Fibroblast of lung (primary cell): ENCODE results near the gene TENM3. TPM values are rescaled to one million over a fixed set of nuclear protein-coding genes. Genes with fewer than 3 reads are reported as not detected.

ENCODE experiments used
- DNase-seq, 2 donors: peaks; one replicate each; pipeline versions ENCODE4 v3.0.0 to v3.0.0-alpha.2; 2010; ENCODE audit warnings: low read depth in 2 of 2
- H2AFZ ChIP-seq: 2 replicates; pipeline ENCODE4 v1.5.1; 2012; ENCODE audit warnings: low read length, control low read depth, inconsistent platforms
- H3K27ac ChIP-seq: 2 replicates; pipeline ENCODE4 v1.5.1; 2011; ENCODE audit warnings: low read length, control low read depth; ENCODE audit not compliant: insufficient read depth
- H3K27me3 ChIP-seq: 2 replicates; pipeline ENCODE4 v1.5.1; 2011; ENCODE audit warnings: mild to moderate bottlenecking, low read length; ENCODE audit not compliant: control insufficient read depth, insufficient read depth
- H3K36me3 ChIP-seq: 2 replicates; pipeline ENCODE4 v1.5.1; 2011; ENCODE audit warnings: low read length; ENCODE audit not compliant: control insufficient read depth, insufficient read depth
- H3K4me1 ChIP-seq: 2 replicates; pipeline ENCODE4 v1.5.1; 2011; ENCODE audit warnings: low read length; ENCODE audit not compliant: control insufficient read depth, insufficient read depth; ENCODE audit errors: extremely low read depth
- H3K4me2 ChIP-seq: 2 replicates; pipeline ENCODE4 v1.5.1; 2011; ENCODE audit warnings: low read length, control low read depth; ENCODE audit not compliant: insufficient read depth; ENCODE audit errors: extremely low read depth
- H3K4me3 ChIP-seq, 4 experiments: fragments of 200-600 bp in 1 of 4; sonication (generic) in 1 of 4; replicated peaks in 1 of 4; 2 replicates each; pipeline ENCODE4 v1.5.1; 2011 to 2016; ENCODE audit warnings: low read length in 4 of 4, low read depth in 3 of 4, mild to moderate bottlenecking in 3 of 4, control low read depth in 2 of 4, inconsistent platforms in 1 of 4, mixed read lengths in 1 of 4; ENCODE audit not compliant: insufficient read depth in 1 of 4; ENCODE audit errors: control extremely low read depth in 1 of 4
- H3K79me2 ChIP-seq: 2 replicates; pipeline ENCODE4 v1.5.1; 2012; ENCODE audit warnings: mild to moderate bottlenecking, low read length, inconsistent platforms; ENCODE audit not compliant: control insufficient read depth, insufficient read depth
- H3K9ac ChIP-seq: 2 replicates; pipeline ENCODE4 v1.5.1; 2011; ENCODE audit warnings: mild to moderate bottlenecking, low read length, control low read depth; ENCODE audit not compliant: insufficient read depth
- H3K9me3 ChIP-seq: 2 replicates; pipeline ENCODE4 v1.5.1; 2012; ENCODE audit warnings: low read depth, low read length; ENCODE audit not compliant: control insufficient read depth, insufficient read depth
- H4K20me1 ChIP-seq: 2 replicates; pipeline ENCODE4 v1.5.1; 2011; ENCODE audit warnings: low read length; ENCODE audit not compliant: control insufficient read depth, insufficient read depth; ENCODE audit errors: extremely low read depth
- EZH2 ChIP-seq: IDR thresholded peaks from 2 replicates; pipeline ENCODE4 v1.5.1; 2012; ENCODE audit warnings: low read length, control low read depth, mild to moderate bottlenecking; ENCODE audit errors: missing control alignments
- polyA plus RNA-seq, 2 donors: library from polyadenylated mRNA; depleted of rRNA in 1 of 2; stranded (reverse) in 1 of 2; unstranded in 1 of 2; fragments of >200 nt; gene quantifications; 2 replicates each; pipeline ENCODE4 v1.2.1, GENCODE V29; 2011 to 2012; ENCODE audit warnings: missing spikeins in 1 of 2
- total RNA-seq: library from RNA; depleted of rRNA; stranded (reverse); fragments of >200 nt; gene quantifications from 2 replicates; pipeline ENCODE4 v1.2.1, GENCODE V29; 2014
- TF ChIP-seq, protein P1 (sequence below), 2 donors: IDR thresholded peaks in 1 of 2; conservative IDR thresholded peaks in 1 of 2; 1 replicate in 1 of 2; 2 replicates in 1 of 2; pipeline ENCODE4 v1.5.1; 2011 to 2012; ENCODE audit warnings: low read length in 2 of 2, control low read depth in 1 of 2, inconsistent platforms in 1 of 2, low read depth in 1 of 2, mild to moderate bottlenecking in 1 of 2

TENM3 gene
- total and polyA plus RNA-seq, 2 donors (not counting 1 experiment from before 2014, with no cell fraction given): 2.7 to 3.6 TPM

DNA sequence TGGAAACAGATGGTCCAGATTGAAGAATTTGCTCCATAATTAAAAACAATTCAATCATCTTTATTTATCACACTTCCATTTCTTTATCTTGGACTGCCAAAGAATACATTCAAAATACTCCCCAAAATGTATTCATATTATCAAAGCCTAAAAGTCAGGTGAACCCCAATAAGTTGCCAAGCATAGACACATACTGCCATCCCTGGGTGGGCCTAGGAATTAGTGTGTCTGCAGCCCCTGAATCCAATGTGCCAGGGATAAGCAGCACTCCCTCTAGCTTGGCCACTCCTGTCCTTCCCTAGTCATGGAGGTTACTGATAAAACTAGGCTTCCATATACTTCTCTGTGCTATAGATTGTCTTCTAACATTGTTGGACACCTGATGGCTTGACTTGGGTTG is 199.9 kb downstream of the TENM3 start:
- Histone ChIP-seq H3K4me3 (no peak overlapping the region), H4K20me1 (no peaks in the 10 kb centered on the region), H3K27me3 (peaks cover 3% of the 10 kb centered on the region), H3K36me3 (no peaks in the 10 kb centered on the region), H3K79me2 (no peaks in the 10 kb centered on the region), H3K9ac (no peak overlapping the region), H3K27ac (no peak overlapping the region), H2AFZ (no peak overlapping the region), H3K4me2 (no peak overlapping the region), H3K4me1 (no peaks in the 10 kb centered on the region), H3K9me3 (no peaks in the 10 kb centered on the region)
- TF ChIP-seq, protein P1, sequence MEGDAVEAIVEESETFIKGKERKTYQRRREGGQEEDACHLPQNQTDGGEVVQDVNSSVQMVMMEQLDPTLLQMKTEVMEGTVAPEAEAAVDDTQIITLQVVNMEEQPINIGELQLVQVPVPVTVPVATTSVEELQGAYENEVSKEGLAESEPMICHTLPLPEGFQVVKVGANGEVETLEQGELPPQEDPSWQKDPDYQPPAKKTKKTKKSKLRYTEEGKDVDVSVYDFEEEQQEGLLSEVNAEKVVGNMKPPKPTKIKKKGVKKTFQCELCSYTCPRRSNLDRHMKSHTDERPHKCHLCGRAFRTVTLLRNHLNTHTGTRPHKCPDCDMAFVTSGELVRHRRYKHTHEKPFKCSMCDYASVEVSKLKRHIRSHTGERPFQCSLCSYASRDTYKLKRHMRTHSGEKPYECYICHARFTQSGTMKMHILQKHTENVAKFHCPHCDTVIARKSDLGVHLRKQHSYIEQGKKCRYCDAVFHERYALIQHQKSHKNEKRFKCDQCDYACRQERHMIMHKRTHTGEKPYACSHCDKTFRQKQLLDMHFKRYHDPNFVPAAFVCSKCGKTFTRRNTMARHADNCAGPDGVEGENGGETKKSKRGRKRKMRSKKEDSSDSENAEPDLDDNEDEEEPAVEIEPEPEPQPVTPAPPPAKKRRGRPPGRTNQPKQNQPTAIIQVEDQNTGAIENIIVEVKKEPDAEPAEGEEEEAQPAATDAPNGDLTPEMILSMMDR (conservative IDR thresholded peaks at IDR 0.05 in 1 of 2, IDR thresholded peaks at IDR 0.05 in 1 of 2; ENCODE audit: low read depth in 1 of 2, low read length in 2 of 2): no peak
- no peak for TF ChIP-seq EZH2
- no peak for DNase-seq

DNA sequence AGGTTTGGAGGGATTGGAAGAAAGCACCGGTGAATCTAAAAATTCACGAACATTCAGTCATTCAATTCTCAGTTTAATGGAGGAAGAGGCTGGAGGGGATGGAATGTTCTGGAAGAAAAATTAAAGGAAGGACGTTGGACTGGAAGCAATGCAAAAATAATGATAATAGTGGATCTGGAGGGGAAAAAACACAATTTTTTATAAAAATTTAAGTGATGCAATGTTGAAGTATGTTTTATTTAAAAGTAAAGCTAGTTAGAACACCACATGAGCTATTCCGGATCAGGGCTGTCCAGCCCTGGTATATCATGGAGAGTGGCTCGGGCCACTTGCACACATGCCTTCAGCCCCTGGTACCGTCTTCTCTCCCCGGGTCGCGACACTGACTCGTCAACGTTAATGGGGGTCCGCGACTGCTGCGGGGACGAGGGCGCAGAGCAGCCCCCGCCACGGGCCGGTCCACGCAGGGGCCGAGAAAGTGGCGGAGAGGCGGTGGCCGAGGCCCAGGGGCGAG is 204.6 kb downstream of the TENM3 start:
- Histone ChIP-seq H4K20me1 (no peaks in the 10 kb centered on the region), H3K4me1 (no peaks in the 10 kb centered on the region), H2AFZ (no peak overlapping the region), H3K9me3 (no peaks in the 10 kb centered on the region), H3K4me3 (peak overlapping the region; percentile 52 to 70 (median 60)), H3K27me3 (peaks cover 7% of the 10 kb centered on the region), H3K27ac (no peak overlapping the region), H3K4me2 (peak overlapping the region; percentile 93), H3K79me2 (no peaks in the 10 kb centered on the region), H3K36me3 (no peaks in the 10 kb centered on the region), H3K9ac (no peak overlapping the region)
- TF ChIP-seq EZH2: peak; percentile 57
- TF ChIP-seq, protein P1 (conservative IDR thresholded peaks at IDR 0.05 in 1 of 2, IDR thresholded peaks at IDR 0.05 in 1 of 2; ENCODE audit: low read depth in 1 of 2, low read length in 2 of 2): no peak
- peak; percentile 21 to 23 for DNase-seq

DNA sequence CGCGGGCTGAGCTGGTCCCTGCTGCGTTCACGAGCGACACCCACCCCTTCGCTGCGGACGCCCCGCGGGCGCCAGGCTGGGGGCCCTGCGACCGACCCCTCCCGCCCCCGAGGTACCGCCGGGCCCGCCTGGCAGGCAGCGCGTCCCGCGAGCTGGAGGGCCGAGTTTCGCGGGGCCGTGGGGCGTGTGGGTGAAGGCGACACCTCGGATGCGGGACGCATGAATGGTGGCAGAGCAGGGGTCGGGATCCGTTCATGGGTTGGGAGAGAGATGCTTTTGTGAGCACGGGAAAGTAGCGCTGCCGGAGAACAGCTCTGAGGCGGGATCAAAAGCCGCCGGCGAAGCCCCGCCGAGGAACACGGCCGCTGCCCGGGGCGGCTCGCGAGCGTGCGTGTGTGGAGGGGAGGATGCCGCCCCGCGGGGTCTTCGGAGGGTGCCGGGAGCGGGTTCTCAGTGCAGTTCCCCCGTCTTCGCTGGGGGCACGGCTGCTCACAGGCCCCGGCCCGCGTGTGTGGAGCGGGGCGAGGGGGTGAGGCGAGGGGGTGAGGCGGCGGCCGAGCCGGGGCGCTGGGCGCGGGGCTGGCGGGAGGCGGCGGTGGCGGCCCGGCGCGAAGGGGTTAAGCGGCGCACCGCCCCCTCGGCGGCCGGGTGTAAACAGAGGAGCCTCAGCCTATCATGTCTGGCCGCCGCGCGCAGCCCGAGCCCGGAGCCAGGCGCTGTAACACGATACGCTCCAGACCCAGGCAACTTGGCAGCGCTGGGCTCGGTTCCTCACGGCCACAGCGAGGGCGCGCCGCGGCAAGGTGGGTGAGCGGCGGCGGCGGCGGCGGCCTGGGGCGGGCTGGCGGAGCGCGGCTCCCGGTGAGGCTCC is 205.3 kb downstream of the TENM3 start:
- Histone ChIP-seq H3K27ac (no peak overlapping the region), H3K27me3 (peaks cover 7% of the 10 kb centered on the region), H3K4me1 (no peaks in the 10 kb centered on the region), H3K4me2 (peak overlapping the region; percentile 93), H3K79me2 (no peaks in the 10 kb centered on the region), H2AFZ (peak overlapping the region; percentile 67), H3K36me3 (no peaks in the 10 kb centered on the region), H3K9ac (peak overlapping the region; percentile 41), H3K4me3 (peak overlapping the region; percentile 52 to 70 (median 66)), H3K9me3 (no peaks in the 10 kb centered on the region), H4K20me1 (no peaks in the 10 kb centered on the region)
- peak; percentile 92 to 96 for DNase-seq
- TF ChIP-seq, protein P1 (conservative IDR thresholded peaks at IDR 0.05 in 1 of 2, IDR thresholded peaks at IDR 0.05 in 1 of 2; ENCODE audit: low read depth in 1 of 2, low read length in 2 of 2): no peak
- TF ChIP-seq EZH2: peak; percentile 78
